Esophagus muscularis mucosa (tissue), 4 donors: Measurements from ENCODE around the gene PHAF1.

Source experiments
- CTCF ChIP-seq, 3 experiments: fragments of 200-600 bp in 2 of 3; fragments of 450-650 bp in 1 of 3; sonication (generic) in 2 of 3; IDR thresholded peaks; one replicate each; pipeline ENCODE4 v1.5.1; 2017 to 2019; ENCODE audit warnings: antibody characterized with exemption in 3 of 3, mild to moderate bottlenecking in 2 of 3, moderate library complexity in 1 of 3
- EP300 ChIP-seq: sonication (generic); formaldehyde crosslinking; IDR thresholded peaks from one replicate; pipeline ENCODE4 v1.6.1; 2017; ENCODE audit warnings: antibody characterized with exemption
- POLR2A ChIP-seq: fragments of 450-650 bp; IDR thresholded peaks from one replicate; pipeline ENCODE4 v1.6.1; 2017; ENCODE audit warnings: antibody characterized with exemption, moderate library complexity, mild to moderate bottlenecking, low read depth

GRCh38 chr16:67181346-67181745 is 71.6 kb downstream of the PHAF1 start:
- TF ChIP-seq POLR2A = no peak
- no peak for TF ChIP-seq CTCF (IDR thresholded peaks at IDR 0.05)
- no peak for TF ChIP-seq EP300
